ENCODE results near the gene TMC1. TPM values are rescaled to one million over a fixed set of nuclear protein-coding genes. Genes with fewer than 3 reads are reported as not detected.

Gene TMC1
- total RNA-seq, 6 donors from 2014 or later, result 0.67 TPM; not detected in 5

DNA sequence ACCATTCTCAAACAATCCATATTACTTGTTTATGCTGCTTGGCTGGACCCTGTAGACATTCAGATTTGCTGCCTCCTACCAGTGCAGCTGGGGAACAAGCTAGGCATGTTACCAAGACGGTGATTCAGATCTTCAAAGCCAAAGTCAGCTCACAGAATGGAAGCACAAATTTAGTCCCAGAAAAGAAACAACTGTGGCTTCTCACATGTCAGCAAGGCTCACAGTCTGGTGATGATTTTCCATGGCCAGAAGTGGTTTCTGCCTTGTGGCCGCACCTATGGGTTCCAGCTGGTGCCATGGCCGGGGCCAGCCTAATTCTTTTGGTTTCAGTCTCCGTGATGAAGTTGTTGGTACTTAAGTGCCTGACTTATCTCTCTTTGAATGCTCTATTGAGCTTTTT is 182.2 kb downstream of the TMC1 start:
- 79 to 80% methylated on average over 4 of the region's 4 CpGs for WGBS, 2 donors
- Histone ChIP-seq H3K27me3 (no peaks in the 10 kb centered on the region), H3K4me3 (no peak overlapping the region), H3K9me3 (no peaks in the 10 kb centered on the region), H3K27ac (no peak overlapping the region), H3K4me1 (no peaks in the 10 kb centered on the region), H3K36me3 (no peaks in the 10 kb centered on the region)
- ATAC-seq (ENCODE audit: low FRiP score in 2 of 2) (no peak), DNase-seq (no peak)
- no peak for TF ChIP-seq EP300 (IDR thresholded peaks at IDR 0.05)
- no peak for TF ChIP-seq POLR2A (IDR thresholded peaks at IDR 0.05)
- no peak for TF ChIP-seq CTCF (IDR thresholded peaks at IDR 0.05)
- no peak for TF ChIP-seq POLR2AphosphoS5 (IDR thresholded peaks at IDR 0.05)

- Histone ChIP-seq H3K27ac (no peak overlapping the region), H3K4me3 (no peak overlapping the region), H3K4me1 (no peaks in the 10 kb centered on the region), H3K36me3 (no peaks in the 10 kb centered on the region), H3K27me3 (no peaks in the 10 kb centered on the region), H3K9me3 (no peaks in the 10 kb centered on the region)
- DNase-seq, result no peak
- no peak for ATAC-seq (ENCODE audit: low FRiP score in 2 of 2)
- TF ChIP-seq POLR2A (IDR thresholded peaks at IDR 0.05) (no peak), CTCF (IDR thresholded peaks at IDR 0.05) (no peak), POLR2AphosphoS5 (IDR thresholded peaks at IDR 0.05) (no peak), EP300 (IDR thresholded peaks at IDR 0.05) (no peak)
- WGBS, 2 donors, result 95 to 96% methylated on average over 1 of the region's 1 CpG
Measured at GRCh38 chr9:72704688-72705375, 183.4 kb downstream of the TMC1 start.

DNA sequence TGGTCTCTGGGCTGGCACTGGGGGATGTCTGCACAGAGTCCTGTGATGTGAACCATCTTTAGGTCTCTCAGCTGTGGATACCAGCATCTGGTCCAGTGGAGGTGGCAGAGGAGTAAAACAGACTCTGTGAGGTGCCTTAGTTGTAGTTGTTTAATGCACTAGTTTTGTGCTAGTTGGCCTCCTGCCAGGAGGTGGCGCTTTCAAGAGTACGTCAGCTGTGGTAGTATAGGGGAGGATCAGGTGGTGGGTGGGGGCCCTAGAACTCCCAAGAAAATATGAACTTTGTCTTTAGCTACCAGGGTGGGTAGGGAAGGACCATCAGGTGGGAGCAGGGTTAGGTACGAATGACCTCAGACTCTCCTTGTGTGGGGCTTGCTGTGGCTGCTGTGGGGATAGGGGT is 197.1 kb downstream of the TMC1 start:
- ATAC-seq (ENCODE audit: low FRiP score in 2 of 2) (no peak), DNase-seq (no peak)
- no peak overlapping the region for H3K27ac ChIP-seq
- H3K4me3 ChIP-seq, result no peak overlapping the region
- TF ChIP-seq EP300 (IDR thresholded peaks at IDR 0.05) (no peak), POLR2A (IDR thresholded peaks at IDR 0.05) (no peak), POLR2AphosphoS5 (IDR thresholded peaks at IDR 0.05) (no peak), CTCF (IDR thresholded peaks at IDR 0.05) (no peak)
- H3K4me1 ChIP-seq, result no peaks in the 10 kb centered on the region
- H3K27me3 ChIP-seq, result no peaks in the 10 kb centered on the region
- H3K9me3 ChIP-seq, result no peaks in the 10 kb centered on the region
- H3K36me3 ChIP-seq, result no peaks in the 10 kb centered on the region
- WGBS, 2 donors, result 74 to 90% methylated on average over 3 of the region's 3 CpGs

DNA sequence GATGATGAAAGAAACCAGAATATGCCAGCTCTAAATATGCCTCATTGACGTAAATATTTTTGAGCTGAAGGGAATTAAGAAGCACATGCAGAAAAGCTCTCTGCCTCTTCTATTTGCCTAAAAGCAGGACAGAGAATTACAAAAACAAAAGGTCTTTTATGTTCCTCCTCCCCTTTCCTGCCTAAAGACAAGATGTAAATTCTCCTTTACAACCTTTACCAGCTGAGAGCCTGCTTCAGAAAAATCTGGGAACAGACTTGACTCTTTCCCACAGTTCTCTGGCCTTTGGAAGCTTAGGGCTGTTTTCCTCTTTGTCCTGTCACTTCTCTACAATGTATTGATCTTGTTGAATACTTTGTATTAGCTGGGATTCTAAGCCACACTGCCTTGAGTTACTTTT is 199.7 kb downstream of the TMC1 start:
- DNase-seq (no peak), ATAC-seq (ENCODE audit: low FRiP score in 2 of 2) (no peak)
- 68 to 84% methylated on average over 1 of the region's 1 CpG for WGBS, 2 donors
- Histone ChIP-seq H3K4me1 (no peaks in the 10 kb centered on the region), H3K9me3 (no peaks in the 10 kb centered on the region), H3K27me3 (no peaks in the 10 kb centered on the region), H3K27ac (no peak overlapping the region), H3K36me3 (no peaks in the 10 kb centered on the region), H3K4me3 (no peak overlapping the region)
- TF ChIP-seq CTCF (IDR thresholded peaks at IDR 0.05) (no peak), POLR2A (IDR thresholded peaks at IDR 0.05) (no peak), EP300 (IDR thresholded peaks at IDR 0.05) (no peak), POLR2AphosphoS5 (IDR thresholded peaks at IDR 0.05) (no peak)

- TF ChIP-seq POLR2A (IDR thresholded peaks at IDR 0.05), result no peak
- 47 to 55% methylated on average over 2 of the region's 2 CpGs for WGBS, 2 donors
- no peak overlapping the region for H3K27ac ChIP-seq
- no peak overlapping the region for H3K4me3 ChIP-seq
- no peaks in the 10 kb centered on the region for H3K27me3 ChIP-seq
- ATAC-seq (ENCODE audit: low FRiP score in 2 of 2) (no peak), DNase-seq (no peak)
- no peaks in the 10 kb centered on the region for H3K4me1 ChIP-seq
- no peaks in the 10 kb centered on the region for H3K36me3 ChIP-seq
- no peaks in the 10 kb centered on the region for H3K9me3 ChIP-seq
Measured at GRCh38 chr9:72726947-72727346, 205.5 kb downstream of the TMC1 start.

Measured in upper lobe of left lung (tissue), 6 donors.